ENCODE data around the gene LRMDA.

DNA sequence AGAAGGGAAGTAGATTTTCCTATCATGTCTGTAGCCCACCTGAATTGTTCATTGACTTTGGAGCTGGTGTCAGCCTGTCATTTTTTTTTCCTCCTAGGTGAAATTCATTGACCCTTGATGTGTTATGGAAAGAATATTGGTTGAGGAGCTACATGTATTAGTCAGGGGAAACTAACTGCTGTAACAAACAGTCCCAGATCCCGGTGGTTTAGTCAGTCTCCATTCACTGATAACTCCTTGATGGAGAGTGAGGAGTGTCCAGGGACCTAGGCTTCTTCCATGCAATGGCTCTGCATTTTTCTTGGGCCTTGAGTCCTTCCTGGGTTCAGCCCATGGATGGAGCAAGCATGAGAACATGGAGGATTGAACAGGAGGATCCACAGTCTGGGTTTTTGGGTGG is 643.2 kb downstream of the LRMDA start:
- TF ChIP-seq, protein P1, sequence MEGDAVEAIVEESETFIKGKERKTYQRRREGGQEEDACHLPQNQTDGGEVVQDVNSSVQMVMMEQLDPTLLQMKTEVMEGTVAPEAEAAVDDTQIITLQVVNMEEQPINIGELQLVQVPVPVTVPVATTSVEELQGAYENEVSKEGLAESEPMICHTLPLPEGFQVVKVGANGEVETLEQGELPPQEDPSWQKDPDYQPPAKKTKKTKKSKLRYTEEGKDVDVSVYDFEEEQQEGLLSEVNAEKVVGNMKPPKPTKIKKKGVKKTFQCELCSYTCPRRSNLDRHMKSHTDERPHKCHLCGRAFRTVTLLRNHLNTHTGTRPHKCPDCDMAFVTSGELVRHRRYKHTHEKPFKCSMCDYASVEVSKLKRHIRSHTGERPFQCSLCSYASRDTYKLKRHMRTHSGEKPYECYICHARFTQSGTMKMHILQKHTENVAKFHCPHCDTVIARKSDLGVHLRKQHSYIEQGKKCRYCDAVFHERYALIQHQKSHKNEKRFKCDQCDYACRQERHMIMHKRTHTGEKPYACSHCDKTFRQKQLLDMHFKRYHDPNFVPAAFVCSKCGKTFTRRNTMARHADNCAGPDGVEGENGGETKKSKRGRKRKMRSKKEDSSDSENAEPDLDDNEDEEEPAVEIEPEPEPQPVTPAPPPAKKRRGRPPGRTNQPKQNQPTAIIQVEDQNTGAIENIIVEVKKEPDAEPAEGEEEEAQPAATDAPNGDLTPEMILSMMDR (IDR thresholded peaks at IDR 0.05), result no peak
- TF ChIP-seq POLR2A (IDR thresholded peaks at IDR 0.05), result no peak

Data from sigmoid colon (tissue), 3 donors.